ENCODE measurements around the gene PEF1.

PEF1 gene

GRCh38 chr1:31624731-31625514, 19.8 kb downstream of the PEF1 start:
- Histone ChIP-seq H3K9me3 (ENCODE audit: control insufficient read depth, low read length) (no peaks in the 10 kb centered on the region), H3K27ac (ENCODE audit: insufficient read depth, low read length, poor library complexity, severe bottlenecking) (no peak overlapping the region), H3K4me3 (ENCODE audit: insufficient read depth, low read depth, low read length, poor library complexity, severe bottlenecking) (no peak overlapping the region), H3K4me1 (ENCODE audit: control insufficient read depth, insufficient read depth, low read length, poor library complexity, severe bottlenecking) (no peaks in the 10 kb centered on the region), H3K27me3 (replicated peaks; ENCODE audit: control insufficient read depth, insufficient read depth, low read length, poor library complexity, severe bottlenecking) (no peaks in the 10 kb centered on the region), H3K36me3 (ENCODE audit: control insufficient read depth, insufficient read depth, low read length) (peaks cover 35% of the 10 kb centered on the region)
- no peak for DNase-seq

GRCh38 chr1:31624309-31624708, 20.4 kb downstream of the PEF1 start:
- no peak for DNase-seq
- H3K9me3 ChIP-seq (ENCODE audit: control insufficient read depth, low read length) = no peaks in the 10 kb centered on the region
- no peak overlapping the region for H3K4me3 ChIP-seq (ENCODE audit: insufficient read depth, low read depth, low read length, poor library complexity, severe bottlenecking)
- peaks cover 29% of the 10 kb centered on the region for H3K36me3 ChIP-seq (ENCODE audit: control insufficient read depth, insufficient read depth, low read length)
- no peak overlapping the region for H3K27ac ChIP-seq (ENCODE audit: insufficient read depth, low read length, poor library complexity, severe bottlenecking)
- no peaks in the 10 kb centered on the region for H3K4me1 ChIP-seq (ENCODE audit: control insufficient read depth, insufficient read depth, low read length, poor library complexity, severe bottlenecking)
- no peaks in the 10 kb centered on the region for H3K27me3 ChIP-seq (replicated peaks; ENCODE audit: control insufficient read depth, insufficient read depth, low read length, poor library complexity, severe bottlenecking)

GRCh38 chr1:31623365-31623764, 21.3 kb downstream of the PEF1 start:
- DNase-seq = no peak

GRCh38 chr1:31621847-31622730, 22.6 kb downstream of the PEF1 start:
- H3K4me1 ChIP-seq (ENCODE audit: control insufficient read depth, insufficient read depth, low read length, poor library complexity, severe bottlenecking) = peaks cover 10% of the 10 kb centered on the region
- H3K4me3 ChIP-seq (ENCODE audit: insufficient read depth, low read depth, low read length, poor library complexity, severe bottlenecking) = no peak overlapping the region
- H3K27me3 ChIP-seq (replicated peaks; ENCODE audit: control insufficient read depth, insufficient read depth, low read length, poor library complexity, severe bottlenecking) = peaks cover 6% of the 10 kb centered on the region
- peaks cover 7% of the 10 kb centered on the region for H3K36me3 ChIP-seq (ENCODE audit: control insufficient read depth, insufficient read depth, low read length)
- no peak for DNase-seq
- H3K27ac ChIP-seq (ENCODE audit: insufficient read depth, low read length, poor library complexity, severe bottlenecking) = no peak overlapping the region
- H3K9me3 ChIP-seq (ENCODE audit: control insufficient read depth, low read length) = no peaks in the 10 kb centered on the region

More at GRCh38 chr1:31623365-31623764, 21.3 kb downstream of the PEF1 start:
- Histone ChIP-seq H3K4me1 (ENCODE audit: control insufficient read depth, insufficient read depth, low read length, poor library complexity, severe bottlenecking) (peaks cover 1% of the 10 kb centered on the region), H3K4me3 (ENCODE audit: insufficient read depth, low read depth, low read length, poor library complexity, severe bottlenecking) (no peak overlapping the region), H3K36me3 (ENCODE audit: control insufficient read depth, insufficient read depth, low read length) (peaks cover 20% of the 10 kb centered on the region), H3K9me3 (ENCODE audit: control insufficient read depth, low read length) (no peaks in the 10 kb centered on the region), H3K27me3 (replicated peaks; ENCODE audit: control insufficient read depth, insufficient read depth, low read length, poor library complexity, severe bottlenecking) (no peaks in the 10 kb centered on the region), H3K27ac (ENCODE audit: insufficient read depth, low read length, poor library complexity, severe bottlenecking) (no peak overlapping the region)

GRCh38 chr1:31621498-31621820, 23.2 kb downstream of the PEF1 start:
- H3K9me3 ChIP-seq (ENCODE audit: control insufficient read depth, low read length) = no peaks in the 10 kb centered on the region
- DNase-seq = no peak
- H3K36me3 ChIP-seq (ENCODE audit: control insufficient read depth, insufficient read depth, low read length) = peaks cover 1% of the 10 kb centered on the region
- H3K4me1 ChIP-seq (ENCODE audit: control insufficient read depth, insufficient read depth, low read length, poor library complexity, severe bottlenecking) = peaks cover 10% of the 10 kb centered on the region
- H3K27me3 ChIP-seq (replicated peaks; ENCODE audit: control insufficient read depth, insufficient read depth, low read length, poor library complexity, severe bottlenecking) = peaks cover 6% of the 10 kb centered on the region
- no peak overlapping the region for H3K27ac ChIP-seq (ENCODE audit: insufficient read depth, low read length, poor library complexity, severe bottlenecking)
- H3K4me3 ChIP-seq (ENCODE audit: insufficient read depth, low read depth, low read length, poor library complexity, severe bottlenecking) = no peak overlapping the region

- Histone ChIP-seq H3K36me3 (ENCODE audit: control insufficient read depth, insufficient read depth, low read length) (no peaks in the 10 kb centered on the region), H3K27me3 (replicated peaks; ENCODE audit: control insufficient read depth, insufficient read depth, low read length, poor library complexity, severe bottlenecking) (peaks cover 6% of the 10 kb centered on the region), H3K9me3 (ENCODE audit: control insufficient read depth, low read length) (no peaks in the 10 kb centered on the region), H3K4me3 (ENCODE audit: insufficient read depth, low read depth, low read length, poor library complexity, severe bottlenecking) (no peak overlapping the region), H3K27ac (ENCODE audit: insufficient read depth, low read length, poor library complexity, severe bottlenecking) (no peak overlapping the region), H3K4me1 (ENCODE audit: control insufficient read depth, insufficient read depth, low read length, poor library complexity, severe bottlenecking) (peaks cover 10% of the 10 kb centered on the region)
- no peak for DNase-seq
Measured at GRCh38 chr1:31620631-31621497, 23.8 kb downstream of the PEF1 start.

GRCh38 chr1:31618916-31619846, 25.5 kb downstream of the PEF1 start:
- H3K36me3 ChIP-seq (ENCODE audit: control insufficient read depth, insufficient read depth, low read length) = no peaks in the 10 kb centered on the region
- H3K27ac ChIP-seq (ENCODE audit: insufficient read depth, low read length, poor library complexity, severe bottlenecking) = no peak overlapping the region
- no peak overlapping the region for H3K4me3 ChIP-seq (ENCODE audit: insufficient read depth, low read depth, low read length, poor library complexity, severe bottlenecking)
- H3K4me1 ChIP-seq (ENCODE audit: control insufficient read depth, insufficient read depth, low read length, poor library complexity, severe bottlenecking) = peaks cover 10% of the 10 kb centered on the region
- no peak for DNase-seq
- peaks cover 9% of the 10 kb centered on the region for H3K27me3 ChIP-seq (replicated peaks; ENCODE audit: control insufficient read depth, insufficient read depth, low read length, poor library complexity, severe bottlenecking)
- H3K9me3 ChIP-seq (ENCODE audit: control insufficient read depth, low read length) = no peaks in the 10 kb centered on the region

- Histone ChIP-seq H3K27ac (ENCODE audit: insufficient read depth, low read length, poor library complexity, severe bottlenecking) (no peak overlapping the region), H3K27me3 (replicated peaks; ENCODE audit: control insufficient read depth, insufficient read depth, low read length, poor library complexity, severe bottlenecking) (peaks cover 9% of the 10 kb centered on the region), H3K9me3 (ENCODE audit: control insufficient read depth, low read length) (no peaks in the 10 kb centered on the region), H3K36me3 (ENCODE audit: control insufficient read depth, insufficient read depth, low read length) (no peaks in the 10 kb centered on the region), H3K4me3 (ENCODE audit: insufficient read depth, low read depth, low read length, poor library complexity, severe bottlenecking) (peak overlapping the region; percentile 46), H3K4me1 (ENCODE audit: control insufficient read depth, insufficient read depth, low read length, poor library complexity, severe bottlenecking) (peaks cover 10% of the 10 kb centered on the region)
- DNase-seq = no peak
Measured at GRCh38 chr1:31617916-31618746, 26.5 kb downstream of the PEF1 start.

All from effector memory CD4-positive, alpha-beta T cell (primary cell).